Measurements from ENCODE around the gene CORO6.

- TF ChIP-seq CTCF (IDR thresholded peaks at IDR 0.05), result no peak
- TF ChIP-seq EZH2 (IDR thresholded peaks at IDR 0.05; ENCODE audit: borderline replicate concordance, insufficient read depth, low read depth, low read length, poor library complexity, severe bottlenecking), result no peak
Measured at GRCh38 chr17:29588017-29588561, 34.6 kb downstream of the CORO6 start.
